Measurements from ENCODE around the gene SMAD3.

DNA sequence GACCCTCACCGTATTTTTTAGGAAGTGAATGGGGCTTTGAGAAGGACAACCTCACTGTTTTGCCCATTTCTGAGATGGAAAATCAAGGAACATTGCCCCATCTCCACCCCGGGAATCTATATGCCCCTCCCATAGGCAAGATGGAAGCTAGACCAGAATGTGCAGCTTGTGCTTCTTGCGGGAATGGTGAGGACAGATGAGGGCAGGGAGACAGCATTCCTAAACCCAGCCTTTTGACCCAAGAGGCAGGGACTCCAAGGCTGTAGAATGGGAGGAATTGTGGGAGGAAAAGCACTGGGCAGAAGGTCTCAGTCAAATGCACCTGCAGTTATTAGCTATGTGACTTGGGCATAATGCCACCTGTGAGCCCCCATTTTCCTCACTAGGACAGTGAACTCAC is 66.9 kb downstream of the SMAD3 start:
- TF ChIP-seq, protein P1, sequence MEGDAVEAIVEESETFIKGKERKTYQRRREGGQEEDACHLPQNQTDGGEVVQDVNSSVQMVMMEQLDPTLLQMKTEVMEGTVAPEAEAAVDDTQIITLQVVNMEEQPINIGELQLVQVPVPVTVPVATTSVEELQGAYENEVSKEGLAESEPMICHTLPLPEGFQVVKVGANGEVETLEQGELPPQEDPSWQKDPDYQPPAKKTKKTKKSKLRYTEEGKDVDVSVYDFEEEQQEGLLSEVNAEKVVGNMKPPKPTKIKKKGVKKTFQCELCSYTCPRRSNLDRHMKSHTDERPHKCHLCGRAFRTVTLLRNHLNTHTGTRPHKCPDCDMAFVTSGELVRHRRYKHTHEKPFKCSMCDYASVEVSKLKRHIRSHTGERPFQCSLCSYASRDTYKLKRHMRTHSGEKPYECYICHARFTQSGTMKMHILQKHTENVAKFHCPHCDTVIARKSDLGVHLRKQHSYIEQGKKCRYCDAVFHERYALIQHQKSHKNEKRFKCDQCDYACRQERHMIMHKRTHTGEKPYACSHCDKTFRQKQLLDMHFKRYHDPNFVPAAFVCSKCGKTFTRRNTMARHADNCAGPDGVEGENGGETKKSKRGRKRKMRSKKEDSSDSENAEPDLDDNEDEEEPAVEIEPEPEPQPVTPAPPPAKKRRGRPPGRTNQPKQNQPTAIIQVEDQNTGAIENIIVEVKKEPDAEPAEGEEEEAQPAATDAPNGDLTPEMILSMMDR (IDR thresholded peaks at IDR 0.05; ENCODE audit: borderline replicate concordance, extremely low read depth, low read length, poor library complexity, severe bottlenecking): no peak
- TF ChIP-seq EZH2 (IDR thresholded peaks at IDR 0.05; ENCODE audit: borderline replicate concordance, low read depth, low read length, severe bottlenecking): no peak
